ENCODE data around the gene C12orf42. TPM values are rescaled to one million over a fixed set of nuclear protein-coding genes. Genes with fewer than 3 reads are reported as not detected.

The C12orf42 gene
- total RNA-seq, 1 experiment from 2014 or later = 0.37 TPM

DNA sequence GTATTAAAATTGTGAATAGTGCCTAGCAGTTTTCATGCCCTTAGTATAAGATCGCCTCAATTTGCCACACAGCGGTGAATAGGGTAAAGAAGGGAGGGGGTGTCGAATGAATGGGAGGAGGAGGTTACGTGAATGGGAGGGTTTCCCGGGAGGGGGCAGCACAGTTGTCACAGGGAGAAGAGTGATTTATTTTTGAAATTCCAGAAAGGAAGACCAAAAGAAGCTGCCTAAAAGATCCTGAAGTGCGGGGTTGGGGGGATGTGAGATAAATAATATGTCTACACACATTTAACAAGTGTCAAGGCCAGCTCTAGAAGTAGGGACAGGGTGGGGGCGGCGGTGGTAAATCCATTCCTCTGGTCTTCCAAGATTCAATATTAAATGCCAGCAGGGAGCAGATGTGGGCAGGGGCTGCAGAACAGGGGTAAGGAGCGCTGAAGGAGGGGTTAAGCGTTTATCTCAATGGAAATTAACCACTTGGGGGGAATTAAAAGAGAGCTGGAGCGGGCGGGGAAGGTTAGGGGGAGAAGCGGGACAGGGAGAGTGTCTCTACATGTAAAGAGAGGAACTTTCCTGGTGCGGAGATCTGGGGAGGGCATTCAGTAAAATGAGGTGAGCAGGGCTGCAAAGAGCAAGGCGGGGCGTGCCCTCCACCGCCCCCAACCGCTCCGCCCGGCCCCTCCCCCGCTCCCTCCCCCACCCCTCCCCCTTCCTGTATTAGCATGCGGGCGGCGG, 867 bp downstream of the C12orf42 start:
- no peak overlapping the region for H3K27ac Mint-ChIP-seq
- ATAC-seq (peak; percentile 80), DNase-seq (ENCODE audit: low spot score) (no peak)
- TF ChIP-seq CBFB (CRISPR knock-in tag; IDR thresholded peaks at IDR 0.05; ENCODE audit: low read depth) = no peak
- no peak for TF ChIP-seq HMGA2 (CRISPR knock-in tag; IDR thresholded peaks at IDR 0.05)
- TF ChIP-seq, protein P1, sequence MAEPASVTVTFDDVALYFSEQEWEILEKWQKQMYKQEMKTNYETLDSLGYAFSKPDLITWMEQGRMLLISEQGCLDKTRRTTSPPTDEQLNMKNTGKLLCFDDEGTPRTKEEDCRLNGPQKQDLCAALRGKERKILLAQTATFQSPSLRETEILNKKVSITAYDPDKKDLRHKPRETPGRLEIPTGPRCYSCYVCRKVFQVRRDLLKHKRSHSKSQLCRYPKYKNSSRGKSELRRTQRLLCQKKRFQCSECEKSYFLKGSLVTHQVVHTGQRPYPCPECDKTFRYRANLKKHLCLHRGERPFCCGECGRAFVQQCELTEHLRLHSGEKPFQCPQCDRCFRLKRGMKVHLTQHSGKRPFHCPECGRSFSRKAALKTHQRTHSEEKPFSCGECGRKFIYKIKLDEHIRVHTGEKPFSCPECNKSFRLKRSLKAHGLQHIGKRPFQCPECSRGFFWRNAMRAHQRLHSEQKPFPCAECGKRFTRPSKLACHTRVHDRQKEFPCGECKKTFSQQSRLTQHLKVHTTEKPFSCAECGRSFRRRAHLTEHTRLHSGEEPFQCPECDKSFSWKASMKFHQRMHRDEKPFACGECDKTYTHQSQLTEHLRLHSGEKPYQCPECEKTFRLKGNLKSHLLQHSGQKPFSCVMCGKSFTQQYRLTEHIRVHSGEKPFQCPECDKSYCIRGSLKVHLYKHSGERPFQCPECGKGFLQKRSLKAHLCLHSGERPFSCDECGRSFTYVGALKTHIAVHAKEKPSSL (CRISPR knock-in tag; conservative IDR thresholded peaks at IDR 0.05) = no peak
- TF ChIP-seq, protein P2, sequence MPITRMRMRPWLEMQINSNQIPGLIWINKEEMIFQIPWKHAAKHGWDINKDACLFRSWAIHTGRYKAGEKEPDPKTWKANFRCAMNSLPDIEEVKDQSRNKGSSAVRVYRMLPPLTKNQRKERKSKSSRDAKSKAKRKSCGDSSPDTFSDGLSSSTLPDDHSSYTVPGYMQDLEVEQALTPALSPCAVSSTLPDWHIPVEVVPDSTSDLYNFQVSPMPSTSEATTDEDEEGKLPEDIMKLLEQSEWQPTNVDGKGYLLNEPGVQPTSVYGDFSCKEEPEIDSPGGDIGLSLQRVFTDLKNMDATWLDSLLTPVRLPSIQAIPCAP (CRISPR knock-in tag; IDR thresholded peaks at IDR 0.05) = no peak
- TF ChIP-seq TCF7 (CRISPR knock-in tag; IDR thresholded peaks at IDR 0.05; ENCODE audit: low read depth) = no peak
- TF ChIP-seq ZNF317 (CRISPR knock-in tag; IDR thresholded peaks at IDR 0.05; ENCODE audit: borderline replicate concordance, low read depth) = no peak
- TF ChIP-seq, protein P3, sequence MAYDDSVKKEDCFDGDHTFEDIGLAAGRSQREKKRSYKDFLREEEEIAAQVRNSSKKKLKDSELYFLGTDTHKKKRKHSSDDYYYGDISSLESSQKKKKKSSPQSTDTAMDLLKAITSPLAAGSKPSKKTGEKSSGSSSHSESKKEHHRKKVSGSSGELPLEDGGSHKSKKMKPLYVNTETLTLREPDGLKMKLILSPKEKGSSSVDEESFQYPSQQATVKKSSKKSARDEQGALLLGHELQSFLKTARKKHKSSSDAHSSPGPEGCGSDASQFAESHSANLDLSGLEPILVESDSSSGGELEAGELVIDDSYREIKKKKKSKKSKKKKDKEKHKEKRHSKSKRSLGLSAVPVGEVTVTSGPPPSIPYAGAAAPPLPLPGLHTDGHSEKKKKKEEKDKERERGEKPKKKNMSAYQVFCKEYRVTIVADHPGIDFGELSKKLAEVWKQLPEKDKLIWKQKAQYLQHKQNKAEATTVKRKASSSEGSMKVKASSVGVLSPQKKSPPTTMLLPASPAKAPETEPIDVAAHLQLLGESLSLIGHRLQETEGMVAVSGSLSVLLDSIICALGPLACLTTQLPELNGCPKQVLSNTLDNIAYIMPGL (CRISPR knock-in tag; IDR thresholded peaks at IDR 0.05) = no peak
- no peaks in the 10 kb centered on the region for H3K36me3 Mint-ChIP-seq
- ChIA-PET POLR2A (no interaction called here), CTCF (interaction anchor here (1.2 to 1.7 kb wide), 2 partner anchors 60 to 193 kb away, joined by 4 read pairs; no protein-coding TSS in a partner anchor)
- peaks cover 11% of the 10 kb centered on the region for H3K9me3 Mint-ChIP-seq
- peaks cover 20% of the 10 kb centered on the region for H3K4me1 Mint-ChIP-seq
- peaks cover 24% of the 10 kb centered on the region for H3K27me3 Mint-ChIP-seq (ENCODE audit: low read depth)
- H3K4me3 Mint-ChIP-seq = peak overlapping the region; percentile 84

DNA sequence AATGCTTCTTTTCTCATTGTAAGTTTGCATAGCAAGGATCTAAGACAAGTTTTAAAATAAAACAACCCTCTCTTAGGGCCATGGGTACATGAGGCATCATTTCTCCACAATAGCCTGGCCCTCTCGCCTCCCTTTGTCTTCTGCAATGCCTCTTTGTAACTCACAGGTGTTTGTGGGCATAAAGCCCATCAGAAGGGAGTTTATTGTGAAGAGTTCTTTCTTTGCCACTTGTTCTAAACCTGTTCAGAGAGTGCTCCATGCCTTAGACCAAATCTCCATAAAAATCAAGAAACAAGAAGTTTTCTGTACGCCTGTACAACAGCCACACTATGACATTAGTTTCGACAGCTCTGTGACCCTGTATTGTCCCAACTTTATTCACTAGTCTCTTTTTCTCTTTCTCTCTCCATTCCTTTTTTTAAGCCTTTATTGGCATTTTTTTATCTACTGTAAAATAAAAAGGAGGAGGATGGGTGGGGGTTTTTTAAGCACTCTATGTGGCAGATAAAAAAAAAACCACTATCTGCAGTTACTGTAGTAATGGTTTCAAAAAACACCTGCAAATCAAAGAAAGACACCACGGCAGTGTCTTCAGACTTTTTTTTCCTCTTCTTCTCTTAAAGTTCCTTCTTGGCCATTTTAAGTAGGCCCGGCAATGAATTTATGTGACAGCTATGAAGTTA, 1.6 kb downstream of the C12orf42 start:
- H3K27ac Mint-ChIP-seq = no peak overlapping the region
- CTCF ChIA-PET = interaction anchor here (1.7 kb wide), 1 partner anchor 60 kb away, joined by 4 read pairs; no protein-coding TSS in a partner anchor
- H3K27me3 Mint-ChIP-seq (ENCODE audit: low read depth) = peaks cover 24% of the 10 kb centered on the region
- TF ChIP-seq, protein P4, sequence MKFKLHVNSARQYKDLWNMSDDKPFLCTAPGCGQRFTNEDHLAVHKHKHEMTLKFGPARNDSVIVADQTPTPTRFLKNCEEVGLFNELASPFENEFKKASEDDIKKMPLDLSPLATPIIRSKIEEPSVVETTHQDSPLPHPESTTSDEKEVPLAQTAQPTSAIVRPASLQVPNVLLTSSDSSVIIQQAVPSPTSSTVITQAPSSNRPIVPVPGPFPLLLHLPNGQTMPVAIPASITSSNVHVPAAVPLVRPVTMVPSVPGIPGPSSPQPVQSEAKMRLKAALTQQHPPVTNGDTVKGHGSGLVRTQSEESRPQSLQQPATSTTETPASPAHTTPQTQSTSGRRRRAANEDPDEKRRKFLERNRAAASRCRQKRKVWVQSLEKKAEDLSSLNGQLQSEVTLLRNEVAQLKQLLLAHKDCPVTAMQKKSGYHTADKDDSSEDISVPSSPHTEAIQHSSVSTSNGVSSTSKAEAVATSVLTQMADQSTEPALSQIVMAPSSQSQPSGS (CRISPR knock-in tag; IDR thresholded peaks at IDR 0.05; ENCODE audit: borderline replicate concordance, low read depth) = no peak
- TF ChIP-seq, protein P3 (CRISPR knock-in tag; IDR thresholded peaks at IDR 0.05) = no peak
- TF ChIP-seq, protein P5, sequence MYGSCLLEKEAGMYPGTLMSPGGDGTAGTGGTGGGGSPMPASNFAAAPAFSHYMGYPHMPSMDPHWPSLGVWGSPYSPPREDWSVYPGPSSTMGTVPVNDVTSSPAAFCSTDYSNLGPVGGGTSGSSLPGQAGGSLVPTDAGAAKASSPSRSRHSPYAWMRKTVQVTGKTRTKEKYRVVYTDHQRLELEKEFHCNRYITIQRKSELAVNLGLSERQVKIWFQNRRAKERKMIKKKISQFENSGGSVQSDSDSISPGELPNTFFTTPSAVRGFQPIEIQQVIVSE (CRISPR knock-in tag; IDR thresholded peaks at IDR 0.05; ENCODE audit: borderline replicate concordance) = no peak
- TF ChIP-seq, protein P6, sequence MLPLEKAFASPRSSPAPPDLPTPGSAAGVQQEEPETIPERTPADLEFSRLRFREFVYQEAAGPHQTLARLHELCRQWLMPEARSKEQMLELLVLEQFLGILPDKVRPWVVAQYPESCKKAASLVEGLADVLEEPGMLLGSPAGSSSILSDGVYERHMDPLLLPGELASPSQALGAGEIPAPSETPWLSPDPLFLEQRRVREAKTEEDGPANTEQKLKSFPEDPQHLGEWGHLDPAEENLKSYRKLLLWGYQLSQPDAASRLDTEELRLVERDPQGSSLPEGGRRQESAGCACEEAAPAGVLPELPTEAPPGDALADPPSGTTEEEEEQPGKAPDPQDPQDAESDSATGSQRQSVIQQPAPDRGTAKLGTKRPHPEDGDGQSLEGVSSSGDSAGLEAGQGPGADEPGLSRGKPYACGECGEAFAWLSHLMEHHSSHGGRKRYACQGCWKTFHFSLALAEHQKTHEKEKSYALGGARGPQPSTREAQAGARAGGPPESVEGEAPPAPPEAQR (CRISPR knock-in tag; IDR thresholded peaks at IDR 0.05) = no peak
- DNase-seq (ENCODE audit: low spot score) (no peak), ATAC-seq (no peak)
- H3K4me3 Mint-ChIP-seq = peak overlapping the region; percentile 84
- H3K4me1 Mint-ChIP-seq = peaks cover 25% of the 10 kb centered on the region
- POLR2A ChIA-PET = no interaction called here
- H3K9me3 Mint-ChIP-seq = peaks cover 11% of the 10 kb centered on the region
- no peaks in the 10 kb centered on the region for H3K36me3 Mint-ChIP-seq
